HG03460 (cell line): ENCODE results near the gene BASP1.
"Not testable (repeated sequence)": the region's sequence is repeated elsewhere in the genome, so short reads cannot be mapped to it uniquely, and the experiment has no call there.

Experiments
- ATAC-seq: cut with Tn5 transposase; IDR thresholded peaks from one replicate; pipeline ENCODE4 v1.9.1; 2021; ENCODE audit not compliant: unreplicated experiment

Gene BASP1

GRCh38 chr5:17315710-17316221 lies 98.3 kb downstream of the BASP1 start:
- no peak for ATAC-seq

- ATAC-seq = peak; percentile 69
Measured at GRCh38 chr5:17316970-17317459, 99.6 kb downstream of the BASP1 start.

- peak; percentile 42 for ATAC-seq
Measured at GRCh38 chr5:17317473-17317872, 100.0 kb downstream of the BASP1 start.

- not testable (repeated sequence) for ATAC-seq
Measured at GRCh38 chr5:17319095-17319494, 101.7 kb downstream of the BASP1 start.

- no peak for ATAC-seq
Measured at GRCh38 chr5:17325770-17326599, 108.6 kb downstream of the BASP1 start.
